SIG-M5 treated with dmso at 0.1 percent for 504 hours (cell line): ENCODE data around the gene SZRD1.

Experiments
- DNase-seq: peaks from one replicate; lab custom pipeline; 2025; ENCODE audit not compliant: unreplicated experiment; lab: John Stamatoyannopoulos, UW

Gene SZRD1

GRCh38 chr1:16393570-16394521, 26.8 kb downstream of the SZRD1 start:
- no peak for DNase-seq

GRCh38 chr1:16394977-16395376, 27.9 kb downstream of the SZRD1 start:
- no peak for DNase-seq

GRCh38 chr1:16396591-16396990, 29.5 kb downstream of the SZRD1 start:
- no peak for DNase-seq

GRCh38 chr1:16397120-16397519, 30.1 kb downstream of the SZRD1 start:
- DNase-seq = no peak

- no peak for DNase-seq
These were observed 31.4 kb downstream of the SZRD1 start for GRCh38 chr1:16398371-16398953.

GRCh38 chr1:16402742-16403141, 35.7 kb downstream of the SZRD1 start:
- no peak for DNase-seq

- no peak for DNase-seq
These were observed 38.4 kb downstream of the SZRD1 start for GRCh38 chr1:16405441-16405840.

- DNase-seq = no peak
These were observed 39.8 kb downstream of the SZRD1 start for GRCh38 chr1:16406868-16407267.

GRCh38 chr1:16409536-16410152, 42.6 kb downstream of the SZRD1 start:
- DNase-seq = no peak

GRCh38 chr1:16410803-16411202, 43.8 kb downstream of the SZRD1 start:
- no peak for DNase-seq

GRCh38 chr1:16413191-16413590, 46.1 kb downstream of the SZRD1 start:
- no peak for DNase-seq

GRCh38 chr1:16418823-16419425, 51.9 kb downstream of the SZRD1 start:
- peak; percentile 11 for DNase-seq

GRCh38 chr1:16420424-16421118, 53.5 kb downstream of the SZRD1 start:
- peak; percentile 10 for DNase-seq

- DNase-seq = no peak
These were observed 54.2 kb downstream of the SZRD1 start for GRCh38 chr1:16421201-16421600.

GRCh38 chr1:16422041-16422440, 55.0 kb downstream of the SZRD1 start:
- DNase-seq = no peak

GRCh38 chr1:16425125-16426025, 58.3 kb downstream of the SZRD1 start:
- DNase-seq = no peak

GRCh38 chr1:16430606-16431005, 63.6 kb downstream of the SZRD1 start:
- no peak for DNase-seq

GRCh38 chr1:16433030-16433429, 66.0 kb downstream of the SZRD1 start:
- DNase-seq = no peak

GRCh38 chr1:16434007-16434406, 67.0 kb downstream of the SZRD1 start:
- no peak for DNase-seq

- no peak for DNase-seq
These were observed 67.5 kb downstream of the SZRD1 start for GRCh38 chr1:16434501-16434900.
